HT-29 (cell line): ENCODE results near the gene MAP1B. TPM values are rescaled to one million over a fixed set of nuclear protein-coding genes. Genes with fewer than 3 reads are reported as not detected.

ENCODE experiments used
- DNase-seq: peaks from one replicate; pipeline ENCODE4 v3.0.0-alpha.2; 2015; ENCODE audit warnings: low spot score
- total RNA-seq: library from RNA; depleted of rRNA; stranded (reverse); fragments of >200 nt; shearing (Covaris generic); gene quantifications from 2 replicates; pipeline ENCODE4 v1.2.3, GENCODE V29; 2014

MAP1B gene
- total RNA-seq, 1 experiment from 2014 or later, result not detected

DNA sequence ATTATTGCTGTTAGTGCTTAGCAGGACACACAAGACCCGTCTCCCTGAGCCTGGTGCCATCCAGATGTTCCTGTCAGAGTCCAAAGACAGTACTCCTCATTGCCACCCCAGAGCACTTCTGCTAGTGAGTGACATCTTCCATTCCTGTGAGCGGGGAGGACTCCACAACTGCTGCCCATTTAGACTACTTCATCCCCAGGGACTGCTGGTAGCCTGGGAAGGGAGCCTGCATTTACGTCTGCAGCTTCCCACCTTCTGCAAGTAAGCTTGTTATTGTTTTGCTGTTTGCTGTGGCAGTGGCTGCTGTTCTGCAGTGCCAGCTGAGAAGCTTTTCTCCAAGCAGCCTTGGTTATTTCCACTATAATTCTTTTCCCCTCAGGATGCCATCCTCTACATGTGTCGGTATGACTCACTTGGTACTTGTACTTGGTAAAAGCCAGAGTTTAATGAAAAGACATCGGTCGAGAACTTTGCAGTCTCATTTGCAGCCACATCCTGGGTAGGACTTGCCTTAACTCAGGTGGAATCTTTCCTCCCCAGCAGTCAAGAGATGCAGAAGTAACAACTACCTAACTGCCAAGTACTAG, 10.6 kb upstream of the MAP1B start:
- DNase-seq, result no peak

- DNase-seq, result no peak
Observed at GRCh38 chr5:72101828-72102227, 5.4 kb upstream of the MAP1B start.

DNA sequence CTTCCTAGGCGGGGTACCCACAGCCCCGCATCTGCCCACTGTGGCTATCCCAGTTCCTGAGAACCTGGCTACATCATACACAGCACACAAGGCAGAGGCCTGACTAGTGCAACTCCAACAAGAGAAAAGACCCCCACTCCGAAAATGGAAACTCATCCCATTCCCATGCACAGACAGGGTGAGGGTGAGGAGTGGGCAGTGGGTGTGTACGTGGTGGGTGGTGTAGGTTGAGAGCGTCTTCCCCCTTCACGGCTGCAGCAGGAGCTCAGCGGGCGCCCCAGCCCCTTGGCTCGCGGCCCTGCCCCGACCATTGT, 501 bp upstream of the MAP1B start:
- DNase-seq, result no peak

- no peak for DNase-seq
Observed at GRCh38 chr5:72107901-72108201, 576 bp downstream of the MAP1B start.

GRCh38 chr5:72108202-72109061, 1.2 kb downstream of the MAP1B start:
- no peak for DNase-seq

GRCh38 chr5:72109062-72109411, 1.8 kb downstream of the MAP1B start:
- no peak for DNase-seq

GRCh38 chr5:72109625-72110024, 2.4 kb downstream of the MAP1B start:
- no peak for DNase-seq

DNA sequence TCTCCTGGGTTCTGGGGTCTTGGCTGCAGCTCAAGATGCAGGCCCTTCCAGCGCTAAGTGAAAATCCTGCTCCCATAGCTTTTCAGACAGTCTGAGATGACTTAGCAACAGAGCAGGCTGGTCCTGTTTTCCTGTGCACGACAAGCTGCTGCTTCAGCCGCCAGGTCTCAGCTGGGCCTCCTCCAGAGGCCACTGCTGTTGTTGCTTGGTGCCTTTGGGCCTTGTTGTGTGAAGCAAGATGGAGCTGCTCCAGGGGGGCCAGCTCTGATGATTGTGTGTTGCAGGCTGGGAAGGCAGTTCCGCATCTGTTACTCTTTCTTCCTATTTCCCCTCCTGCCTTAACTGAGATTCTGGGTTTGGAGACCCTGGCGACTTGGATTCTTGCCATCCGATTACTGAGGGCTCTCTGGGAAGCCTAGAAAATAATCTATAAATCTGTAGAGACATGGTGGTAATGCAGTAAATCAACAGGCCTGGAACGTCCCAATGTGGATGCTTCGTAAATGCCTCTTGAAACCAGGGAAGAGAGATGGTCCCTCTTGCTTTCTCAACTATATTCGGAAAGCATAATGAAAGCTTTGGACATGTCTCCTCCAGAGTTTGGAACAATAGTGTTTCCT, 3.2 kb downstream of the MAP1B start:
- DNase-seq, result no peak

DNA sequence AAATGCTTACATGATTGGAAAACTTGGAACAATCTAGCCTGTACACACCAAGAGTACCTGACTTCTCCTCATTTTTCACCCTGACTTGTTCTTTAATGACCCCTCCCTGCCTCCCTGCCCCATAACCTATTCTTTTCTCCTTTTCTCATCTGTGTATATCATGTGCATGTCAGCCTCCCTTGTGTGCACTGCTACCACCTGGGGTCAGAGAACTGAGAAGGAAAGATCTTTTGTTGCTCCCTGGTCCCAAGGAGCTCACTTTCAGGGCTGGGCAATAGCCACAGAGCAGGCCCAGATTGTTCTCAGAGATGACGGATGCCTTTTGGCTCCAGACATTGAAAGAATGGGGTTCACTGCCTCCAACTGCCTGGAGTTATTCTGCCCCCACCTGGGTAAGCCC, 5.1 kb downstream of the MAP1B start:
- DNase-seq, result no peak

GRCh38 chr5:72114629-72115028, 7.4 kb downstream of the MAP1B start:
- DNase-seq, result no peak

DNA sequence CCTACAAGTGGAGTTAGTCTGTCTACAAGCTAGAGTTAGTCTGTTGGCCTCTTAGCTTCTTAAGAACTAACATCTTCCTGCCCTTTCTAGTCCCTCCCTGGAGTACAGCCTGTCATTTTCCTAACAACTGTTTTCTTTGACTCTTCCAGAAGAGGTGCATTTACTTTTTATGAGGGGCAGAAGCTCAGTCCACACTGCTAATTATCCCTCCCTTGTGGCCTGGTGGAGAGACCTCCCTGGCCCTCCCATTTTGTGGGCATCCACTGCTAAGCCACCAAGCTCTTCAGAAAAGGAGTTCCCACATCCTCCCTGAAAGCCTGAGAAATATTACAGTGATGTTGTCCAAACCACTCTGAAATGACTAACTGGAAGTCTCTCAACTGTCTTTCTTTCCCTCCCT, 8.0 kb downstream of the MAP1B start:
- no peak for DNase-seq

- DNase-seq, result no peak
Observed at GRCh38 chr5:72117307-72117706, 10.0 kb downstream of the MAP1B start.

DNA sequence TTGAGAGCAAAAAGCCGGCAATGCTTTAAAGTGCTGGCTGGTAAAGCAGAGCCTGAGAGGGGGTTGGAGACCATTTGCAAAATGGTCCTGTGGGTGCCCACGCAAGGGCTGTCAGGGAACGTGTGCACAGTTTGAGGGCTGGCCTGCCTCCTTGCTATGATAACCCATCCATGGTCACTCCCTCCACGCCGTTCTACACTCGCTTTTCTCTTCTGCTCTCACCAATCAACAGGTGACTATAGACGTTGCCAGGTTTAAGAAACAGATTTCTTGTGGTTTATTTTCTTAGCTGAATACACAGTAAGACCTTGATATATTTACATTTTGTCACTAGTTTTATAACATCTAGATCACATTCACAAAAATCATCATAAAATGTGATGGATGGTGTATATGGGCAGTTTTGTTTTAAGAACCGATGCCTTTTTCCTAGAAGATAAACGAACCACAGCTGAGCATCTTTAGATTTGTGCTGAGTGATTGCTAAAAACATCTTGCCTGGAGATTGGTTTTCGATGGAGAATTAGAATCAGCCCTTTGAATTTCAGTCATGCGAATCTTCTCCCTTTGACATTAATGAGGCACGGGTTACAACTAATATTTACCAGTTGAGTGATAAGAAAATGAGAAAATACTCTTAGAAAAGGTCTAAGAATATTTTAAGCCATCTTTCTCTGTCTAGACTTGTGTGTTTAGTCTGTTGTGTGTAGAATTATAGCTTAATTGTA, 13.9 kb downstream of the MAP1B start:
- DNase-seq, result no peak

DNA sequence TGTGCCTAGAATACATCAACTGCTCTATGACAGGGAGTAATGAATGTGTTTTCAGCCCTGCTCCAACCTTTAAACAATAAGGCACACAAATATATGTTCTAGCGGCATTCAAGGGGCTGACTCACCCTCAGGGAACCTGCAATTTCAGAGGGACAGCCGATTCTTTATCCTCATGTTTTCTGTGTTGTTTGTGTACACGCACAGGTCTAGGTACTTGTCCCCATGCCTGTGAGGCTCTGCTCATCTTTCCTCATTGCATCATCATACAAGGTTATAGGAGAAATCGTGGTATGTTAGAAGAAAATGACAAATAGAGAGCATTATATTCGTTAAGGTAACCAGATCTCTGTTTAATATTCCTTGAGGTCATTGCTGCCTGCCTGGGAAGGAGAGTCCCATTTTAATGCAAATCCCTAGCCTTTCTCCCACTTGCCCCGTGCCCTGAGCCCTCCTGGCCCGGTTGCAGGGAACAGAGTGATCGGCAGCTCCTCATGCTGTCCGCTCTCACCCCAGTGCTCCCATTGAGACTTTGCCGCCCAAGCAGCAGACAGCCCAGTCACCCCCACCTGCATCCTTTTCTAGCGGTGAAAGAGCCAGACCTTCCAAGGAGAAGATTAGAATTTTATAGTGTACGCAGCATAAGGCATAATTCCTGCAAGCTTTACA, 14.6 kb downstream of the MAP1B start:
- DNase-seq, result no peak

- no peak for DNase-seq
Observed at GRCh38 chr5:72122602-72123001, 15.3 kb downstream of the MAP1B start.

DNA sequence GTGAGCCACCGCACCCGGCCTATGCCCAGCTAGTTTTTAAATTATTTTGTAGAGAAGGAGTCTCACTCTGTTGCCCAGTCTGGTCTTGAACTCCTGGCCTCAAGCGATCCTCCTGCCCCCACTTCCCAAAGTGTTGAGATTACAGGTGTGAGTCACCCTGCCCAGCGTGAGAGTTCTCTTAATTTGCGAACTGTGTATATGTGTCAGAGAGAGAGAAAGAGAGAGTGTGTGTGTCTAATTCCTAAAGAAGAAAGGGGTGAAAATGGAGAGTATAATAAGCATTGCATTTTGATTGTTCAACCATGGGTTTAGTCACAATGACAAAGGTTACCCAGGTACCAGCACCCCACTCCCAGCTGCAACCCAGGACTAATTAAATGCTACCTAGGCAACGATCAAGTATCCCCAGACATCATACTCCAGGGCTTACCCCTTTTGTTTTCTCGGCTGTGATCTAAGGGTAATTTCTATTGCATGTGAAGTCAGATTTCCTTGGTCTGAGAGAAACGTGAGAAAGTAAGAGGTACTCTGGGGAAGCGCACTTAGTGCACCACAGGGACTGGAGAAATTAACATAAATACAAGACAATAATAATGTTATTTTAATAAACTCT, 16.6 kb downstream of the MAP1B start:
- no peak for DNase-seq

GRCh38 chr5:72125271-72125940, 18.1 kb downstream of the MAP1B start:
- DNase-seq, result no peak

DNA sequence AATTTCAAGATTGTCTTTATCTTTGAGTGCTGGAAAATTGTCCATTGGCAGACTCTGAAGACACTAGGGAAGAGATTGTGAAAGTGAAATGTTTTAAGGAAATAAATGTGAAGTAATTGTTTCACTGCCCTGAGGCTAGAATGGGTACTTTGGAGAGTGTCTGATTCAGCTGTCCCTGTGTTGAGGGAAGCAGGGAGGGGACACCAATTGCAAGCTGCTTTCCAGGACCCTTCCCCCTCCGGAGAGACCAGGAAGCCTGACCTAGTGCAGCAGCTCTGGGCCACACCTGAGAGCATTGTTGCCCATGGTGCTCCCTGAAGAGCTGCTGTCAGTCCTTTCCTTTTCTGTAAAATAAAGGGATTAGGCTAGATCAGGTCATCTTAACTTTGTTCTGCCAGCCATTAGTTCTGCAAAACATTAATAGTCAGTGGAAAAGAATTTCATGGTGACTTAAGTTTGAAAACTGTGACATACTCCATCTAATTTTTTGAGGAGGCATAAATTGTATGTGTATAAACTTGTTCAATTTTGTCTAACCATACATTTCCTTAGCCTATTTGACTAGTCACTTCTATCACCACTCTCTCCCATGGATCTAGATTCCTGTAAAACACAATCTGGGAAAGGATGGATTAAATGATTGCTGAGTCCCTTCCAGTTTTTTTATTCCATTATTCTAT, 18.8 kb downstream of the MAP1B start:
- no peak for DNase-seq

GRCh38 chr5:72126796-72127195, 19.5 kb downstream of the MAP1B start:
- DNase-seq, result no peak

- no peak for DNase-seq
Observed at GRCh38 chr5:72129725-72130124, 22.4 kb downstream of the MAP1B start.

- DNase-seq, result no peak
Observed at GRCh38 chr5:72130351-72130761, 23.1 kb downstream of the MAP1B start.
